OCI-LY3 (cell line): Measurements from ENCODE around the gene FGL2.

ENCODE experiments used
- CTCF ChIP-seq: fragments of 200-600, 300-600 bp; sonication (generic); IDR thresholded peaks from 2 replicates; pipeline ENCODE4 v1.5.1; 2014; ENCODE audit warnings: antibody characterized with exemption, low read length, low read depth
- EZH2phosphoT487 ChIP-seq: fragments of 200-600 bp; shearing (Covaris generic); IDR thresholded peaks from 2 replicates; pipeline ENCODE4 v1.6.1; 2018; ENCODE audit warnings: antibody characterized with exemption, mixed run types, low read depth

GRCh38 chr7:77223261-77223660, 23.6 kb upstream of the FGL2 start:
- TF ChIP-seq CTCF (no peak), EZH2phosphoT487 (no peak)
